Activated CD4-positive, alpha-beta T cell treated with anti-CD3 and anti-CD28 coated beads, Interleukin-2, amount 50 U/mL, for 24 hours (primary cell): Measurements from ENCODE around the gene RASGRF2.
"Not testable (repeated sequence)": the region's sequence is repeated elsewhere in the genome, so short reads cannot be mapped to it uniquely, and the experiment has no call there.

Experiments
- DNase-seq, 2 donors: peaks; one replicate each; pipeline ENCODE4 v3.0.0-alpha.2; 2020; ENCODE audit warnings: low read depth in 1 of 2, low spot score in 1 of 2

RASGRF2 gene

GRCh38 chr5:81020478-81021167, 60.5 kb downstream of the RASGRF2 start:
- DNase-seq, result no peak

- DNase-seq, result no peak
These were observed 61.3 kb downstream of the RASGRF2 start for GRCh38 chr5:81021486-81021885.

GRCh38 chr5:81021951-81022687, 62.0 kb downstream of the RASGRF2 start:
- no peak for DNase-seq

- no peak for DNase-seq
These were observed 62.5 kb downstream of the RASGRF2 start for GRCh38 chr5:81022688-81023084.

GRCh38 chr5:81023261-81023970, 63.3 kb downstream of the RASGRF2 start:
- no peak for DNase-seq

- DNase-seq, result no peak
These were observed 67.4 kb downstream of the RASGRF2 start for GRCh38 chr5:81027481-81028058.

GRCh38 chr5:81028888-81029287, 68.7 kb downstream of the RASGRF2 start:
- not testable (repeated sequence) for DNase-seq

- not testable (repeated sequence) for DNase-seq
These were observed 69.6 kb downstream of the RASGRF2 start for GRCh38 chr5:81029736-81030135.

- not testable (repeated sequence) for DNase-seq
These were observed 70.3 kb downstream of the RASGRF2 start for GRCh38 chr5:81030236-81031034.

- DNase-seq, result no peak
These were observed 75.4 kb downstream of the RASGRF2 start for GRCh38 chr5:81035522-81035921.

GRCh38 chr5:81038495-81038894, 78.3 kb downstream of the RASGRF2 start:
- no peak for DNase-seq

GRCh38 chr5:81044868-81045267, 84.7 kb downstream of the RASGRF2 start:
- DNase-seq, result no peak

- DNase-seq, result no peak
These were observed 85.2 kb downstream of the RASGRF2 start for GRCh38 chr5:81045389-81045807.

- no peak for DNase-seq
These were observed 85.9 kb downstream of the RASGRF2 start for GRCh38 chr5:81046041-81046440.

- no peak for DNase-seq
These were observed 92.2 kb downstream of the RASGRF2 start for GRCh38 chr5:81052325-81052724.

GRCh38 chr5:81053282-81053681, 93.1 kb downstream of the RASGRF2 start:
- DNase-seq, result not testable (repeated sequence)

- DNase-seq, result no peak
These were observed 98.0 kb downstream of the RASGRF2 start for GRCh38 chr5:81058121-81058520.

GRCh38 chr5:81065492-81065891, 105.3 kb downstream of the RASGRF2 start:
- no peak for DNase-seq

GRCh38 chr5:81066102-81066501, 105.9 kb downstream of the RASGRF2 start:
- no peak for DNase-seq

- DNase-seq, result no peak
These were observed 107.2 kb downstream of the RASGRF2 start for GRCh38 chr5:81067406-81067805.

- no peak for DNase-seq
These were observed 107.9 kb downstream of the RASGRF2 start for GRCh38 chr5:81068063-81068462.
